Smooth muscle cell (in vitro differentiated cells): ENCODE data around the gene FOXRED1. TPM values are rescaled to one million over a fixed set of nuclear protein-coding genes. Genes with fewer than 3 reads are reported as not detected.

Experiments used
- DNase-seq: peaks from one replicate; lab custom pipeline; 2025; ENCODE audit not compliant: unreplicated experiment; lab: John Stamatoyannopoulos, UW
- H2AFZ ChIP-seq: fragments of 200-600 bp; sonication (generic); 2 replicates; pipeline ENCODE4 v1.6.0; 2016; ENCODE audit warnings: antibody characterized with exemption, low read depth, mild to moderate bottlenecking
- H3F3A ChIP-seq: fragments of 200-600 bp; sonication (generic); 2 replicates; pipeline ENCODE4 v1.6.0; 2017; ENCODE audit warnings: antibody characterized with exemption, low read depth
- H3K27ac ChIP-seq: fragments of 200-600 bp; sonication (generic); 2 replicates; pipeline ENCODE4 v1.5.1; 2016; ENCODE audit warnings: low read depth, mild to moderate bottlenecking
- H3K27me3 ChIP-seq: fragments of 200-600 bp; sonication (generic); 2 replicates; pipeline ENCODE4 v1.6.1; 2016; ENCODE audit warnings: low read depth, mild to moderate bottlenecking
- H3K36me3 ChIP-seq: fragments of 200-600 bp; sonication (generic); 2 replicates; pipeline ENCODE4 v1.5.1; 2016; ENCODE audit warnings: low read depth
- H3K4me1 ChIP-seq: fragments of 200-600 bp; sonication (generic); 2 replicates; pipeline ENCODE4 v1.5.1; 2016; ENCODE audit warnings: low read depth
- H3K4me2 ChIP-seq: fragments of 200-600 bp; sonication (generic); 2 replicates; pipeline ENCODE4 v1.6.0; 2016; ENCODE audit warnings: mild to moderate bottlenecking
- H3K4me3 ChIP-seq: fragments of 200-600 bp; sonication (generic); 2 replicates; pipeline ENCODE4 v1.5.1; 2016; ENCODE audit warnings: mild to moderate bottlenecking
- H3K79me2 ChIP-seq: fragments of 200-600 bp; sonication (generic); 2 replicates; pipeline ENCODE4 v1.6.0; 2016; ENCODE audit warnings: low read depth, mild to moderate bottlenecking
- H3K9ac ChIP-seq: fragments of 200-600 bp; sonication (generic); 2 replicates; pipeline ENCODE4 v1.6.0; 2016; ENCODE audit warnings: low read depth
- H3K9me3 ChIP-seq: fragments of 200-600 bp; sonication (generic); replicated peaks from 2 replicates; pipeline ENCODE4 v1.5.1; 2016; ENCODE audit warnings: low read depth
- H4K20me1 ChIP-seq: fragments of 200-600 bp; sonication (generic); 2 replicates; pipeline ENCODE4 v1.6.0; 2016; ENCODE audit warnings: low read depth
- CTCF ChIP-seq: fragments of 200-600 bp; sonication (generic); IDR thresholded peaks from 2 replicates; pipeline ENCODE4 v1.5.1; 2017; ENCODE audit warnings: borderline replicate concordance, mild to moderate bottlenecking, antibody characterized with exemption; ENCODE audit not compliant: insufficient read depth, poor library complexity, severe bottlenecking
- WGBS: methylation state at CpG from one replicate; pipeline ENCODE4 v1.1.7; 2016; ENCODE audit warnings: low lambda C conversion rate; 5-methylcytosine and 5-hydroxymethylcytosine counted together
- polyA plus RNA-seq: library from polyadenylated mRNA; unstranded; fragments of >200 nt; fragmentation: Nextera tagmentation; extraction: Ambion mirVana; gene quantifications from 2 replicates; pipeline ENCODE4 v1.2.1, GENCODE V29; 2016
- total RNA-seq: library from RNA; depleted of rRNA; stranded (reverse); fragments of >200 nt; gene quantifications from 2 replicates; pipeline ENCODE4 v1.2.3, GENCODE V29; 2014

The FOXRED1 gene
- total and polyA plus RNA-seq, 2 experiments from 2014 or later = 8.1 to 22.1 TPM

DNA sequence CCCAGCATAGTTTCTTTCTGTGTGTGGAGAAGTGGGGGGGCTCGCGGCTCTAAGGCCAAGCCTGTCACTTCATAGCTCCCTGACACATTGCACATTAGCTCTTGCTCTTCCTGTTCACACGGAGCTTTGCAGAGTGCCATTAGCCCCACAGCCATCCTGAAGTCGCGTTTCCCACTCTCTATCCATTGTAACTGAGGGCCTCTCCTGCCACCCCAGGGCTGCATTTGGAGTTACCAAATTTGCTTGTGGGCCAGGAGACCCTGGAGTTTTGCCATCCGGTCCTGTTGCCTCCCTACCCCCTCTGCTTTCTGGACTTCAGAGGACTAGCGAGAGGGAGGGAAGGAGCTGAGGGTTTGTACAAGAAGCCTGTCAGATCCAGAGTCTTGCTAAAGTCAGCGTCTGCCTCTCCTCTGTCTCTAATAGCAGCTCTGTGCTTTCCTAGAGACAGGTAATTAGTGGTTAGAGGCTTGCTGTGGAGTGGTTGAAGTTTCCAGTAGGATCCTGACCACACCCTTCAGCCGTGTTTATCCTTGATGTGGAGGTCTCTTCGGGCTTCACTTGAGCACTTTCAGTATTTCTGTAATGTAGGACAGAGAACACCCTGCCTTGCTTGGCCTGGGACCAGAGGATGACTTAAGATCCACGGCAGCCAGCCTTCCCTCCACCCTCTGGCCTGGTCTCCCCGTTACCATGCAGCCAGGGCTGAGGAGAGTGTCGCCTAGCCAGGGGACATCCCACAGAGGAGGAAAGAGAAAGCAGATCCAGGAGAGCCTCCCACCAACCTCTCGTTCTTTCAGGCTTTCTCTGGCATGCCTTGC lies 49.0 kb downstream of the FOXRED1 start:
- H4K20me1 ChIP-seq = no peaks in the 10 kb centered on the region
- no peaks in the 10 kb centered on the region for H3K27me3 ChIP-seq
- WGBS = 10% methylated on average over 14 of the region's 14 CpGs
- H3K4me3 ChIP-seq = peak overlapping the region; percentile 5
- peaks cover 5% of the 10 kb centered on the region for H3K79me2 ChIP-seq
- H3F3A ChIP-seq = peaks cover 33% of the 10 kb centered on the region
- peak overlapping the region; percentile 97 for H3K27ac ChIP-seq
- peak overlapping the region; percentile 73 for H3K9ac ChIP-seq
- no peaks in the 10 kb centered on the region for H3K36me3 ChIP-seq
- DNase-seq = no peak
- no peaks in the 10 kb centered on the region for H3K9me3 ChIP-seq
- TF ChIP-seq CTCF = no peak
- no peaks in the 10 kb centered on the region for H3K4me1 ChIP-seq
- no peak overlapping the region for H2AFZ ChIP-seq
- peak overlapping the region; percentile 75 for H3K4me2 ChIP-seq

- H2AFZ ChIP-seq = no peak overlapping the region
Measured at GRCh38 chr11:126318574-126319373, 49.8 kb downstream of the FOXRED1 start.

DNA sequence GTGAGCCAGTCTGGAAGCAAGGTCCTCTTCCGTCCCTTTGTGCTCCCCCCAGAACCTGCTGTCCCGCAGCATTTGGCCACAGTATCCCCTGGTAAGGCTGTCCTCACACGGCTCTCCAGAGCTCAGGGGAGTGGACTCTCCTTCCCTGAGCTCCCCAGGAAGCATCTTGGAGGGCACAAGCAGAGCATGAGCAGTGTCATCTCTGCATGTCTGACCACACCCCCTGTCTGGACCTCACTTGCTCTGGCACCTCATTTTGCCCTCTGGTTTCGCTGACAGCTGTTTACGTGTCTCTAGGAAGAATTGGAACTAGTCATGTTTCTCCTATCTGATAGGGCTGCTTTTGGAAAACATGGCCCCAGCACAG lies 50.4 kb downstream of the FOXRED1 start:
- no peaks in the 10 kb centered on the region for H3K4me1 ChIP-seq
- no peaks in the 10 kb centered on the region for H3K27me3 ChIP-seq
- 56% methylated on average over 5 of the region's 5 CpGs for WGBS
- no peaks in the 10 kb centered on the region for H3K9me3 ChIP-seq
- H3K36me3 ChIP-seq = no peaks in the 10 kb centered on the region
- H3K9ac ChIP-seq = peak overlapping the region; percentile 76
- no peak for DNase-seq
- TF ChIP-seq CTCF = no peak
- H3K4me2 ChIP-seq = peak overlapping the region; percentile 49
- H3K27ac ChIP-seq = peak overlapping the region; percentile 97
- H3F3A ChIP-seq = peaks cover 33% of the 10 kb centered on the region
- no peak overlapping the region for H3K4me3 ChIP-seq
- no peak overlapping the region for H2AFZ ChIP-seq
- H3K79me2 ChIP-seq = peaks cover 5% of the 10 kb centered on the region
- H4K20me1 ChIP-seq = no peaks in the 10 kb centered on the region

More at GRCh38 chr11:126318574-126319373, 49.8 kb downstream of the FOXRED1 start:
- no peak for TF ChIP-seq CTCF
- H4K20me1 ChIP-seq = no peaks in the 10 kb centered on the region
- H3K27ac ChIP-seq = peak overlapping the region; percentile 97
- DNase-seq = no peak
- no peaks in the 10 kb centered on the region for H3K27me3 ChIP-seq
- H3K79me2 ChIP-seq = peaks cover 5% of the 10 kb centered on the region
- H3K36me3 ChIP-seq = no peaks in the 10 kb centered on the region
- peaks cover 33% of the 10 kb centered on the region for H3F3A ChIP-seq
- no peak overlapping the region for H3K4me3 ChIP-seq
- peak overlapping the region; percentile 76 for H3K9ac ChIP-seq
- peak overlapping the region; percentile 75 for H3K4me2 ChIP-seq
- no peaks in the 10 kb centered on the region for H3K9me3 ChIP-seq
- WGBS = 11% methylated on average over 9 of the region's 9 CpGs
- no peaks in the 10 kb centered on the region for H3K4me1 ChIP-seq
